Heart right ventricle (tissue), 16 donors: ENCODE results near the gene CYTH4. TPM values are rescaled to one million over a fixed set of nuclear protein-coding genes. Genes with fewer than 3 reads are reported as not detected.

ENCODE experiments used
- ATAC-seq, 8 donors: fragments of 200-7000 bp; cut with Tn5 transposase; one replicate each; pipeline ENCODE4 v1.9.1; 2020; ENCODE audit warnings: mild to moderate bottlenecking in 8 of 8, moderate library complexity in 8 of 8, moderate number of reproducible peaks in 1 of 8
- DNase-seq, 2 donors: peaks; one replicate each; pipeline ENCODE4 v3.0.0-alpha.2; 2020
- H3K27ac ChIP-seq, 10 donors: fragments of 200-600 bp; sonication (generic) in 2 of 10; one replicate each; pipeline versions ENCODE4 v1.5.0 to v1.8.0; 2020 to 2022; ENCODE audit warnings: mild to moderate bottlenecking in 3 of 10
- H3K27me3 ChIP-seq, 7 donors: fragments of 200-600 bp; one replicate each; pipeline ENCODE4 v1.8.0; 2021 to 2022; ENCODE audit warnings: mild to moderate bottlenecking in 2 of 7
- H3K36me3 ChIP-seq, 9 donors: fragments of 200-600 bp; sonication (generic) in 1 of 9; one replicate each; pipeline versions ENCODE4 v1.5.0 to v1.8.0; 2020 to 2022; ENCODE audit warnings: mild to moderate bottlenecking in 2 of 9
- H3K4me1 ChIP-seq, 9 donors: fragments of 200-600 bp; sonication (generic) in 1 of 9; one replicate each; pipeline versions ENCODE4 v1.5.0 to v1.8.0; 2020 to 2022; ENCODE audit warnings: mild to moderate bottlenecking in 4 of 9
- H3K4me3 ChIP-seq, 10 donors: fragments of 200-600 bp; sonication (generic) in 2 of 10; one replicate each; pipeline versions ENCODE4 v1.5.0 to v1.8.0; 2020 to 2022; ENCODE audit warnings: mild to moderate bottlenecking in 7 of 10, moderate library complexity in 2 of 10
- H3K9me3 ChIP-seq, 11 donors: fragments of 200-600 bp in 10 of 11; sonication (generic) in 2 of 11; one replicate each; pipeline versions ENCODE4 v1.5.0 to v1.8.0; 2013 to 2022; ENCODE audit warnings: mild to moderate bottlenecking in 2 of 11, control low read depth in 1 of 11, moderate library complexity in 1 of 11
- CTCF ChIP-seq, 9 donors: fragments of 200-600 bp; sonication (generic) in 2 of 9; IDR thresholded peaks; one replicate each; pipeline versions ENCODE4 v1.5.0 to v1.8.0; 2021 to 2022; ENCODE audit warnings: antibody characterized with exemption in 9 of 9, mild to moderate bottlenecking in 5 of 9, moderate library complexity in 1 of 9
- WGBS, 2 donors: extraction: QIAGEN DNeasy Blood & Tissue Kit; methylation state at CpG; one replicate each; pipeline ENCODE4 v1.1.7; 2013; ENCODE audit warnings: inconsistent platforms in 1 of 2; 5-methylcytosine and 5-hydroxymethylcytosine counted together
- intact Hi-C, 10 donors: fragments of 100-400 bp; cut with DNase I; formaldehyde crosslinking; loops; one replicate each; pipeline versions ENCODE4 v1.11.1 to v1.14.2; 2022
- polyA plus RNA-seq, 2 donors: library from polyadenylated mRNA; stranded (reverse); fragments of 200-250 nt; gene quantifications; one replicate each; pipeline ENCODE4 v1.2.3, GENCODE V29; 2013
- total RNA-seq, 10 donors: library from RNA; stranded (reverse); fragmentation: NEBNext Ultra II Directional in 3 of 10; extraction: Animal tissue kit (Norgen Biotek cat#: 25700) in 3 of 10; gene quantifications; one replicate each; pipeline versions ENCODE4 v1.2.1 to v1.2.4, GENCODE V29; 2021 to 2023
- donor health status: Arrhythmogenic right ventricular cardiomyopathy.
- donor health status: ischemic (EF 13 %, LVEDD 7.1; RV severe dilation, severe dysfunction).
- donor health status: healthy with polysubstance abuse.
- donor health status: DM: no; HTN: yes; CAD: no.
- donor health status: DM: no; HTN: no; CAD: no.
- donor health status: ischemic (EF 25% LVEDD 6.9; RV normal size, moderate dysfunction).
- donor health status: ischemic (EF 25% LVEDD 5.7; RV mildly dilated, moderate dysfunction).
- donor health status: healthy.
- donor health status: DM: yes; HTN: yes; CAD: no.
- donor health status: Ischemic cardiomyopathy.
- donor health status: ischemic (EF 35%, LVEDD 5.7; RV mildly dilated, moderate dysfunction).
- donor health status: nonischemic (EF 11% LVEDD 7.7; RV severe dilation, severe dysfunction).
- donor health status: DM: yes; HTN: yes; CAD: no.
- donor health status: PGD.
- donor health status: ischemic (EF 29% LVEDD 5.4; RV normal size, mild dysfunction).
- donor health status: nonischemic (EF 23%, LVEDD 6.1; RV moderate dilation, normal function).

CYTH4 gene
- total and polyA plus RNA-seq, 12 donors, result 1.8 to 29.3 (median 4.3) TPM

- TF ChIP-seq CTCF (IDR thresholded peaks at IDR 0.05), result no peak
- H3K9me3 ChIP-seq, result peaks cover 0 to 7% (median 0%) of the 10 kb centered on the region in 11 donors
- no peak overlapping the region for H3K4me3 ChIP-seq
- no peak overlapping the region for H3K27ac ChIP-seq
- ATAC-seq (peak in 2 of 8 donors; percentile 46 to 54), DNase-seq (no peak)
- peaks cover 0 to 51% (median 24%) of the 10 kb centered on the region in 7 donors for H3K27me3 ChIP-seq
- 48 to 57% methylated on average over 7 of the region's 7 CpGs for WGBS, 2 donors
- peaks cover 0 to 90% (median 0%) of the 10 kb centered on the region in 9 donors for H3K36me3 ChIP-seq
- intact Hi-C loops, result no loop called here
- peaks cover 0 to 56% (median 0%) of the 10 kb centered on the region in 9 donors for H3K4me1 ChIP-seq
These were observed 8.4 kb downstream of the CYTH4 start for GRCh38 chr22:37290737-37291136.

- H3K27me3 ChIP-seq, result peaks cover 0 to 51% (median 22%) of the 10 kb centered on the region in 7 donors
These were observed 9.4 kb downstream of the CYTH4 start for GRCh38 chr22:37291559-37292298.

GRCh38 chr22:37292641-37293040, 10.3 kb downstream of the CYTH4 start:
- Histone ChIP-seq H3K27me3 (peaks cover 0 to 44% (median 21%) of the 10 kb centered on the region in 7 donors), H3K4me3 (no peak overlapping the region), H3K9me3 (peaks cover 0 to 7% (median 0%) of the 10 kb centered on the region in 11 donors), H3K4me1 (peaks cover 0 to 54% (median 0%) of the 10 kb centered on the region in 9 donors), H3K36me3 (peaks cover 0 to 92% (median 0%) of the 10 kb centered on the region in 9 donors), H3K27ac (no peak overlapping the region)
- WGBS, 2 donors, result 71 to 74% methylated on average over 13 of the region's 13 CpGs
- no peak for DNase-seq
- intact Hi-C loops, result no loop called here
- no peak for ATAC-seq
- no peak for TF ChIP-seq CTCF (IDR thresholded peaks at IDR 0.05)

More at GRCh38 chr22:37291559-37292298, 9.4 kb downstream of the CYTH4 start:
- no peak for TF ChIP-seq CTCF (IDR thresholded peaks at IDR 0.05)
- Histone ChIP-seq H3K36me3 (peaks cover 0 to 91% (median 0%) of the 10 kb centered on the region in 9 donors), H3K4me3 (no peak overlapping the region), H3K4me1 (peaks cover 0 to 52% (median 0%) of the 10 kb centered on the region in 9 donors), H3K9me3 (peaks cover 0 to 7% (median 0%) of the 10 kb centered on the region in 11 donors), H3K27ac (no peak overlapping the region)
- WGBS, 2 donors, result 93 to 97% methylated on average over 5 of the region's 5 CpGs
- DNase-seq (no peak), ATAC-seq (no peak)
- intact Hi-C loops, result no loop called here

- Histone ChIP-seq H3K36me3 (peaks cover 0 to 91% (median 0%) of the 10 kb centered on the region in 9 donors), H3K9me3 (peaks cover 0 to 7% (median 0%) of the 10 kb centered on the region in 11 donors), H3K27ac (no peak overlapping the region), H3K27me3 (peaks cover 0 to 44% (median 21%) of the 10 kb centered on the region in 7 donors), H3K4me1 (peaks cover 0 to 56% (median 0%) of the 10 kb centered on the region in 9 donors), H3K4me3 (no peak overlapping the region)
- no peak for TF ChIP-seq CTCF (IDR thresholded peaks at IDR 0.05)
- WGBS, 2 donors, result 87 to 93% methylated on average over 3 of the region's 3 CpGs
- ATAC-seq, result no peak
- intact Hi-C loops, result no loop called here
- DNase-seq, result no peak
These were observed 10.9 kb downstream of the CYTH4 start for GRCh38 chr22:37293172-37293571.
